K562 (cell line): ENCODE measurements around the gene TNFRSF13B. TPM values are rescaled to one million over a fixed set of nuclear protein-coding genes. Genes with fewer than 3 reads are reported as not detected.

Source experiments
- ATAC-seq: fragments of 200-7000 bp; cut with Tn5 transposase; 3 replicates; pipeline ENCODE4 v1.9.1; 2020; ENCODE audit warnings: moderate library complexity
- BruUV-seq: library from RNA; stranded (reverse); fragments of 400-500 nt; replicated peaks from 2 replicates; lab custom pipeline; 2021; lab: Mats Ljungman, UMichigan
- CTCF ChIA-PET: fragments of 300-600 bp; formaldehyde crosslinking; extraction: SDS; loops from one replicate; lab custom pipeline; 2021; ENCODE audit warnings: low intra/inter-chr PET ratio; lab: Yijun Ruan, JAX
- POLR2A ChIA-PET: fragments of 300-600, 350-650 bp; sonication (Branson Sonifier 250); formaldehyde crosslinking; extraction: SDS; loops from one replicate; lab custom pipeline; 2021; ENCODE audit warnings: antibody characterized with exemption, inconsistent platforms; lab: Yijun Ruan, JAX
- DNase-seq, 4 experiments: peaks; one replicate each; pipeline versions ENCODE4 v3.0.0 to v3.0.0-alpha.2; 2011 to 2018; ENCODE audit warnings: low spot score in 3 of 4, mixed read lengths in 3 of 4; ENCODE audit errors: extremely low read depth in 1 of 4
- FAIRE-seq: peaks from 2 replicates; lab custom pipeline; 2011; peaks lifted over from hg19 to GRCh38; lab: Jason Lieb, UNC
- H2AFZ ChIP-seq: 2 replicates; pipeline ENCODE4 v1.6.0; 2011; ENCODE audit warnings: low read depth, low read length, control low read depth, inconsistent platforms
- H3K27ac ChIP-seq: fragments of 200-600 bp; 3 replicates; pipeline ENCODE4 v1.8.0; 2011; ENCODE audit warnings: low read depth, mild to moderate bottlenecking, control low read depth, inconsistent platforms, low read length, moderate library complexity, mixed read lengths; ENCODE audit errors: extremely low read depth
- H3K27me3 ChIP-seq, 2 experiments: fragments of 300-600 bp in 1 of 2; 2 replicates in 1 of 2; 3 replicates in 1 of 2; pipeline versions ENCODE4 v1.6.0 to v1.8.0; 2011; ENCODE audit warnings: inconsistent platforms in 2 of 2, low read length in 2 of 2, mild to moderate bottlenecking in 1 of 2, mixed read lengths in 1 of 2, moderate library complexity in 1 of 2; ENCODE audit not compliant: control insufficient read depth in 2 of 2, insufficient read depth in 2 of 2
- H3K36me3 ChIP-seq: fragments of 300-600 bp; 3 replicates; pipeline ENCODE4 v1.8.0; 2011; ENCODE audit warnings: mild to moderate bottlenecking, low read length, inconsistent platforms; ENCODE audit not compliant: control insufficient read depth, insufficient read depth
- H3K4me1 ChIP-seq, 2 experiments: fragments of 200-600 bp in 1 of 2; replicated peaks in 1 of 2; 2 replicates in 1 of 2; 3 replicates in 1 of 2; pipeline versions ENCODE4 v1.5.1 to v1.8.0; 2011; ENCODE audit warnings: inconsistent platforms in 2 of 2, low read length in 2 of 2, mild to moderate bottlenecking in 1 of 2, mixed read lengths in 1 of 2, moderate library complexity in 1 of 2; ENCODE audit not compliant: control insufficient read depth in 2 of 2, insufficient read depth in 2 of 2
- H3K4me2 ChIP-seq: 2 replicates; pipeline ENCODE4 v1.6.1; 2011; ENCODE audit warnings: low read length, control low read depth, inconsistent platforms, mixed read lengths; ENCODE audit not compliant: insufficient read depth
- H3K4me3 ChIP-seq: fragments of 200-600 bp; sonication (generic), shearing (Covaris generic); 2 replicates; pipeline ENCODE4 v1.5.1; 2016; ENCODE audit warnings: control low read depth, inconsistent platforms
- H3K79me2 ChIP-seq: fragments of 200-600 bp; 3 replicates; pipeline ENCODE4 v1.8.0; 2011; ENCODE audit warnings: low read length, inconsistent platforms; ENCODE audit not compliant: control insufficient read depth, insufficient read depth
- H3K9ac ChIP-seq, 2 experiments: 2 replicates each; pipeline versions ENCODE4 v1.6.0 to v1.6.1; 2011; ENCODE audit warnings: low read depth in 2 of 2, low read length in 2 of 2, control low read depth in 1 of 2, inconsistent platforms in 1 of 2, mild to moderate bottlenecking in 1 of 2, mixed read lengths in 1 of 2; ENCODE audit not compliant: insufficient read depth in 1 of 2
- H3K9me1 ChIP-seq: one replicate; pipeline ENCODE4 v1.6.0; 2011; ENCODE audit warnings: inconsistent platforms, mild to moderate bottlenecking, low read length, moderate library complexity; ENCODE audit not compliant: control insufficient read depth, insufficient read depth
- H3K9me3 ChIP-seq: replicated peaks from 2 replicates; pipeline ENCODE4 v1.5.1; 2011; ENCODE audit warnings: low read depth, low read length, inconsistent platforms; ENCODE audit not compliant: control insufficient read depth, insufficient read depth
- H4K20me1 ChIP-seq: replicated peaks from 2 replicates; pipeline ENCODE4 v1.6.1; 2011; ENCODE audit warnings: low read length, inconsistent platforms, mixed read lengths; ENCODE audit not compliant: control insufficient read depth, insufficient read depth
- CGGBP1 ChIP-seq: fragments of 250-450 bp; sonication (Bioruptor Pico); IDR thresholded peaks from 2 replicates; pipeline ENCODE4 v1.9.0; 2021; ENCODE audit warnings: mild to moderate bottlenecking
- CHCHD3 ChIP-seq: fragments of 250-450 bp; sonication (Bioruptor Pico); IDR thresholded peaks from 2 replicates; pipeline ENCODE4 v2.1.2; 2022; ENCODE audit warnings: mild to moderate bottlenecking
- MEF2D ChIP-seq: conservative IDR thresholded peaks from 2 replicates; pipeline ENCODE4 v1.6.1; 2016; ENCODE audit warnings: low read depth, missing genetic modification characterization, missing compliant biosample characterization
- NR2C1 ChIP-seq, 2 experiments: fragments of 450-650 bp; IDR thresholded peaks; 2 replicates each; pipeline ENCODE4 v1.6.1; 2017; ENCODE audit warnings: mild to moderate bottlenecking in 2 of 2, antibody characterized with exemption in 1 of 2, inconsistent platforms in 1 of 2, missing compliant biosample characterization in 1 of 2, missing genetic modification characterization in 1 of 2
- SMAD1 ChIP-seq: fragments of 150-350 bp; IDR thresholded peaks from 2 replicates; pipeline ENCODE4 v1.6.1; 2014; ENCODE audit warnings: low read length, low read depth; ENCODE audit not compliant: partially characterized antibody
- SMARCE1 ChIP-seq: fragments of 450-650 bp; IDR thresholded peaks from 2 replicates; pipeline ENCODE4 v1.7.1; 2016; ENCODE audit warnings: mild to moderate bottlenecking
- TFAM ChIP-seq: fragments of 250-450 bp; sonication (Bioruptor Pico); conservative IDR thresholded peaks from 2 replicates; pipeline ENCODE4 v1.5.0; 2021; ENCODE audit warnings: mild to moderate bottlenecking, moderate library complexity
- TGIF2 ChIP-seq: sonication (generic); formaldehyde crosslinking; IDR thresholded peaks from 2 replicates; pipeline ENCODE4 v1.8.1; 2022; ENCODE audit warnings: mild to moderate bottlenecking, missing genetic modification reagents, moderate library complexity
- WGBS: fragments of 100-300 bp; shearing (Covaris generic); methylation state at CpG from one replicate; pipeline ENCODE4 v1.1.6; 2016; ENCODE audit warnings: low coverage, mixed read lengths; ENCODE audit not compliant: insufficient coverage; ENCODE audit errors: missing lambda C conversion rate; 5-methylcytosine and 5-hydroxymethylcytosine counted together
- in situ Hi-C: fragments of 300-500 bp; cut with MboI; formaldehyde crosslinking; loops from 4 replicates; pipeline ENCODE4 v1.15.0; 2018; ENCODE audit warnings: inconsistent platforms, mixed read lengths
- intact Hi-C: fragments of 100-400 bp; cut with micrococcal nuclease; formaldehyde crosslinking; loops from 2 replicates; pipeline ENCODE4 v1.14.2; 2022
- polyA plus RNA-seq, 8 experiments: library from polyadenylated mRNA; depleted of rRNA in 4 of 8; stranded (reverse) in 5 of 8; unstranded in 3 of 8; fragments of >200 nt; fragmentation: Nextera tagmentation in 2 of 8; fragmentation: Illumina TruSeq in 1 of 8; extraction: Ambion mirVana in 2 of 8; extraction: Trizol in 1 of 8; gene quantifications; 2 replicates each; pipeline versions ENCODE4 v1.2.1 to v1.2.3, GENCODE V29; 2011 to 2014; ENCODE audit warnings: inconsistent platforms in 1 of 8, missing spikeins in 1 of 8
- total RNA-seq, 7 experiments: library from RNA; depleted of rRNA in 6 of 7; stranded (reverse); fragments of >200 nt in 6 of 7; fragmentation: Illumina TruSeq in 2 of 7; extraction: Trizol in 2 of 7; gene quantifications; 2 replicates each; pipeline versions ENCODE4 v1.2.1 to v1.2.3, GENCODE V29; 2011 to 2021; ENCODE audit warnings: low replicate concordance in 1 of 7

The TNFRSF13B gene
- total and polyA plus RNA-seq, 9 of the 15 experiments (the other 6 are each of a cell fraction or from before 2014, with no cell fraction given): not detected

GRCh38 chr17:16908273-16908672, 63.6 kb downstream of the TNFRSF13B start:
- in situ Hi-C loops (no loop called here), intact Hi-C loops (no loop called here)
- H3K4me3 ChIP-seq: no peak overlapping the region
- BruUV-seq: no TSS peak
- ATAC-seq (no peak), FAIRE-seq (no peak)
- H3K9me1 ChIP-seq: no peaks in the 10 kb centered on the region
- H3K36me3 ChIP-seq: no peaks in the 10 kb centered on the region
- POLR2A ChIA-PET: interaction anchor here (0.7 kb wide), 1 partner anchor 23 kb away, joined by 4 read pairs; no protein-coding TSS in a partner anchor
- H3K9me3 ChIP-seq: no peaks in the 10 kb centered on the region
- peaks cover 3 to 46% of the 10 kb centered on the region in 2 experiments; a peak in 3 of 5 replicates for H3K27me3 ChIP-seq
- H3K4me2 ChIP-seq: no peak overlapping the region
- no peak overlapping the region for H2AFZ ChIP-seq
- no peak overlapping the region for H3K27ac ChIP-seq
- TF ChIP-seq MEF2D (tag): no peak
- TF ChIP-seq CHCHD3: no peak
- TF ChIP-seq CGGBP1: no peak
- TF ChIP-seq NR2C1 (IDR thresholded peaks at IDR 0.05): no peak
- TF ChIP-seq NR2C1 (tag; IDR thresholded peaks at IDR 0.05): no peak
- no peak for TF ChIP-seq SMARCE1
- TF ChIP-seq TFAM: no peak
- no peak for TF ChIP-seq TGIF2 (CRISPR knock-in tag)
- TF ChIP-seq SMAD1: no peak
- TF ChIP-seq, all 486 proteins: peak for 0
- no peak for DNase-seq
- Histone ChIP-seq H3K9ac (no peak overlapping the region), H3K79me2 (no peaks in the 10 kb centered on the region), H4K20me1 (no peaks in the 10 kb centered on the region), H3K4me1 (no peaks in the 10 kb centered on the region)
- CTCF ChIA-PET: no interaction called here
- WGBS: 7% methylated on average over 3 of the region's 3 CpGs
